ENCODE data around the gene CDRT4. TPM values are rescaled to one million over a fixed set of nuclear protein-coding genes. Genes with fewer than 3 reads are reported as not detected.

CDRT4 gene
- total and polyA plus RNA-seq, 2 experiments from 2014 or later = 6.5 to 13.0 TPM

DNA sequence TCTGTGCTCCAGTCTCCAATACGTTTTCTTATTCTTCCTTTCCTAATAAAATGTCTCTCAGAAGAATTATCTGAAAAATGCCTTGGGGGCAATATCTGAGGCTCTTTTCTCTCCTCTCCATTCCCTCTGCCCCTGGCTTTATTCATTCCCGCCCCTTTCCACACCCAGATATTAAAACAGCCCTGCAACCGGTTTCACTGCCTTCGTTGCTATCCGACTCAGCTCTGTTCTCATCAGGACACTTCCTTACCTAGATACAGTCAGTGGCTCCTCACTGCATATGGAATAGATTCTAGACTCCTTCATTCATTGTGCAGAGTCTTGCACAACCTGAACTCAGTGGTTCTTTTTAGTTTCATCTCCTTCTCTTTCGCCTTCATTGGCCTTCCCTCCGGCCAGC, 74.0 kb downstream of the CDRT4 start:
- ATAC-seq (no peak), DNase-seq (ENCODE audit: low spot score) (no peak)
- H3K4me3 ChIP-seq = no peak overlapping the region
- H3K27me3 ChIP-seq (ENCODE audit: insufficient read depth) = no peaks in the 10 kb centered on the region
- no peak overlapping the region for H3K27ac ChIP-seq (ENCODE audit: low read depth)
- TF ChIP-seq, protein P1, sequence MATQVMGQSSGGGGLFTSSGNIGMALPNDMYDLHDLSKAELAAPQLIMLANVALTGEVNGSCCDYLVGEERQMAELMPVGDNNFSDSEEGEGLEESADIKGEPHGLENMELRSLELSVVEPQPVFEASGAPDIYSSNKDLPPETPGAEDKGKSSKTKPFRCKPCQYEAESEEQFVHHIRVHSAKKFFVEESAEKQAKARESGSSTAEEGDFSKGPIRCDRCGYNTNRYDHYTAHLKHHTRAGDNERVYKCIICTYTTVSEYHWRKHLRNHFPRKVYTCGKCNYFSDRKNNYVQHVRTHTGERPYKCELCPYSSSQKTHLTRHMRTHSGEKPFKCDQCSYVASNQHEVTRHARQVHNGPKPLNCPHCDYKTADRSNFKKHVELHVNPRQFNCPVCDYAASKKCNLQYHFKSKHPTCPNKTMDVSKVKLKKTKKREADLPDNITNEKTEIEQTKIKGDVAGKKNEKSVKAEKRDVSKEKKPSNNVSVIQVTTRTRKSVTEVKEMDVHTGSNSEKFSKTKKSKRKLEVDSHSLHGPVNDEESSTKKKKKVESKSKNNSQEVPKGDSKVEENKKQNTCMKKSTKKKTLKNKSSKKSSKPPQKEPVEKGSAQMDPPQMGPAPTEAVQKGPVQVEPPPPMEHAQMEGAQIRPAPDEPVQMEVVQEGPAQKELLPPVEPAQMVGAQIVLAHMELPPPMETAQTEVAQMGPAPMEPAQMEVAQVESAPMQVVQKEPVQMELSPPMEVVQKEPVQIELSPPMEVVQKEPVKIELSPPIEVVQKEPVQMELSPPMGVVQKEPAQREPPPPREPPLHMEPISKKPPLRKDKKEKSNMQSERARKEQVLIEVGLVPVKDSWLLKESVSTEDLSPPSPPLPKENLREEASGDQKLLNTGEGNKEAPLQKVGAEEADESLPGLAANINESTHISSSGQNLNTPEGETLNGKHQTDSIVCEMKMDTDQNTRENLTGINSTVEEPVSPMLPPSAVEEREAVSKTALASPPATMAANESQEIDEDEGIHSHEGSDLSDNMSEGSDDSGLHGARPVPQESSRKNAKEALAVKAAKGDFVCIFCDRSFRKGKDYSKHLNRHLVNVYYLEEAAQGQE (IDR thresholded peaks at IDR 0.05; ENCODE audit: unreplicated experiment) = no peak
- TF ChIP-seq POLR2AphosphoS5 (IDR thresholded peaks at IDR 0.05; ENCODE audit: low read depth) = no peak
- TF ChIP-seq, protein P2, sequence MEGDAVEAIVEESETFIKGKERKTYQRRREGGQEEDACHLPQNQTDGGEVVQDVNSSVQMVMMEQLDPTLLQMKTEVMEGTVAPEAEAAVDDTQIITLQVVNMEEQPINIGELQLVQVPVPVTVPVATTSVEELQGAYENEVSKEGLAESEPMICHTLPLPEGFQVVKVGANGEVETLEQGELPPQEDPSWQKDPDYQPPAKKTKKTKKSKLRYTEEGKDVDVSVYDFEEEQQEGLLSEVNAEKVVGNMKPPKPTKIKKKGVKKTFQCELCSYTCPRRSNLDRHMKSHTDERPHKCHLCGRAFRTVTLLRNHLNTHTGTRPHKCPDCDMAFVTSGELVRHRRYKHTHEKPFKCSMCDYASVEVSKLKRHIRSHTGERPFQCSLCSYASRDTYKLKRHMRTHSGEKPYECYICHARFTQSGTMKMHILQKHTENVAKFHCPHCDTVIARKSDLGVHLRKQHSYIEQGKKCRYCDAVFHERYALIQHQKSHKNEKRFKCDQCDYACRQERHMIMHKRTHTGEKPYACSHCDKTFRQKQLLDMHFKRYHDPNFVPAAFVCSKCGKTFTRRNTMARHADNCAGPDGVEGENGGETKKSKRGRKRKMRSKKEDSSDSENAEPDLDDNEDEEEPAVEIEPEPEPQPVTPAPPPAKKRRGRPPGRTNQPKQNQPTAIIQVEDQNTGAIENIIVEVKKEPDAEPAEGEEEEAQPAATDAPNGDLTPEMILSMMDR (conservative IDR thresholded peaks at IDR 0.05; ENCODE audit: low read depth in 2 of 2) = no peak
- no peak for TF ChIP-seq EZH2phosphoT487 (IDR thresholded peaks at IDR 0.05; ENCODE audit: unreplicated experiment)
- no peaks in the 10 kb centered on the region for H3K36me3 Mint-ChIP-seq (ENCODE audit: low read depth)
- H3K27ac Mint-ChIP-seq = no peak overlapping the region
- H3K79me2 ChIP-seq (replicated peaks; ENCODE audit: insufficient read depth) = no peaks in the 10 kb centered on the region
- H3K9me2 ChIP-seq (ENCODE audit: insufficient read depth) = peaks cover 6% of the 10 kb centered on the region
- peaks cover 6% of the 10 kb centered on the region for H3K27me3 Mint-ChIP-seq (ENCODE audit: insufficient read depth, low read depth, poor library complexity)
- H3F3A ChIP-seq (replicated peaks; ENCODE audit: low read depth) = no peaks in the 10 kb centered on the region
- no peaks in the 10 kb centered on the region for H3K4me1 Mint-ChIP-seq
- no peak overlapping the region for H2AFZ ChIP-seq
- no peak overlapping the region for H3K4me2 ChIP-seq
- H3K4me1 ChIP-seq (ENCODE audit: insufficient read depth) = no peaks in the 10 kb centered on the region
- H4K20me1 ChIP-seq (replicated peaks; ENCODE audit: insufficient read depth) = no peaks in the 10 kb centered on the region
- no peak overlapping the region for H3K4me3 Mint-ChIP-seq
- no peaks in the 10 kb centered on the region for H3K9me3 Mint-ChIP-seq
- H3K36me3 ChIP-seq (ENCODE audit: insufficient read depth) = no peaks in the 10 kb centered on the region

DNA sequence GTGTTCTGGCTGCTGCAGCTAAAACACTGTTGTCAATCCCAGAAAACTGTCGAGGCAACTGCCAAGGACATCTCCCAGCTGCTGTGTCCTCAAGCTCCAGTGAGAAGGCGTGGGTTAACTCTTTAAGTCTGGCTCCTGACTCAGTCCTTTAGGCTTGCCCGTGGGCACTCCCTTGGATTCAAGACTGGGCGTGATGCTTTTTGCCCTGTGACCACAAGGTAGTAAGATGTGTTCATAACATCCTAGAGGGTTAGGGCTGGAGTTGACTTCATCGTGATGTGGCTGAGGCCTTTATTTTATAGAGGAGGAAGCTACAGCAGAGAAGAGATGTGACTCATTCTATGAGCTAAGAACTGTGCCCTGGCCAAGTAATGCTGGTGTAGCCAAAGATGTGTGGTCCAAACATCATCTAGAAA, 75.1 kb downstream of the CDRT4 start:
- Histone ChIP-seq H3K27me3 (ENCODE audit: insufficient read depth) (no peaks in the 10 kb centered on the region), H3K79me2 (replicated peaks; ENCODE audit: insufficient read depth) (no peaks in the 10 kb centered on the region), H4K20me1 (replicated peaks; ENCODE audit: insufficient read depth) (no peaks in the 10 kb centered on the region), H3K36me3 (ENCODE audit: insufficient read depth) (no peaks in the 10 kb centered on the region), H3K4me1 (ENCODE audit: insufficient read depth) (no peaks in the 10 kb centered on the region), H3K9me2 (ENCODE audit: insufficient read depth) (peaks cover 6% of the 10 kb centered on the region), H2AFZ (no peak overlapping the region), H3K4me3 (no peak overlapping the region), H3K4me2 (no peak overlapping the region), H3F3A (replicated peaks; ENCODE audit: low read depth) (no peaks in the 10 kb centered on the region), H3K27ac (ENCODE audit: low read depth) (no peak overlapping the region)
- H3K27ac Mint-ChIP-seq = no peak overlapping the region
- no peak overlapping the region for H3K4me3 Mint-ChIP-seq
- H3K27me3 Mint-ChIP-seq (ENCODE audit: insufficient read depth, low read depth, poor library complexity) = peaks cover 6% of the 10 kb centered on the region
- H3K36me3 Mint-ChIP-seq (ENCODE audit: low read depth) = no peaks in the 10 kb centered on the region
- DNase-seq (ENCODE audit: low spot score) (no peak), ATAC-seq (no peak)
- H3K4me1 Mint-ChIP-seq = no peaks in the 10 kb centered on the region
- H3K9me3 Mint-ChIP-seq = no peaks in the 10 kb centered on the region
- no peak for TF ChIP-seq EZH2 (IDR thresholded peaks at IDR 0.05; ENCODE audit: low read depth, unreplicated experiment)
- TF ChIP-seq JUNB (IDR thresholded peaks at IDR 0.05; ENCODE audit: unreplicated experiment) = no peak
- TF ChIP-seq, protein P1 (IDR thresholded peaks at IDR 0.05; ENCODE audit: unreplicated experiment) = no peak
- TF ChIP-seq, protein P2 (conservative IDR thresholded peaks at IDR 0.05; ENCODE audit: low read depth in 2 of 2) = no peak
- TF ChIP-seq STAT1 (IDR thresholded peaks at IDR 0.05; ENCODE audit: unreplicated experiment) = no peak

Data from GM23338 (cell line).